DND-41 (cell line): ENCODE data around the gene FRS3.

Experiments used
- ATAC-seq: fragments of 200-7000 bp; cut with Tn5 transposase; 3 replicates; pipeline ENCODE4 v1.9.1; 2021; ENCODE audit warnings: low read depth; ENCODE audit not compliant: insufficient read depth
- DNase-seq: peaks from one replicate; pipeline ENCODE4 v3.0.0-alpha.2; 2020
- H2AFZ ChIP-seq: 2 replicates; pipeline ENCODE4 v1.6.0; 2012; ENCODE audit warnings: low read depth, low read length
- H3K27ac ChIP-seq: 2 replicates; pipeline ENCODE4 v1.5.1; 2012; ENCODE audit warnings: low read length, inconsistent platforms
- H3K27me3 ChIP-seq: fragments of 200-600 bp; sonication (generic); 2 replicates; pipeline ENCODE4 v1.6.0; 2012; ENCODE audit warnings: low read length, mild to moderate bottlenecking, inconsistent platforms; ENCODE audit not compliant: insufficient read depth, poor library complexity
- H3K36me3 ChIP-seq: 2 replicates; pipeline ENCODE4 v1.5.1; 2012; ENCODE audit warnings: low read length, inconsistent platforms; ENCODE audit not compliant: insufficient read depth
- H3K4me1 ChIP-seq: 2 replicates; pipeline ENCODE4 v1.5.1; 2012; ENCODE audit warnings: mild to moderate bottlenecking, low read length; ENCODE audit not compliant: insufficient read depth
- H3K4me2 ChIP-seq: 2 replicates; pipeline ENCODE4 v1.6.0; 2012; ENCODE audit warnings: mild to moderate bottlenecking, moderate library complexity, low read length, inconsistent platforms; ENCODE audit not compliant: insufficient read depth
- H3K4me3 ChIP-seq, 2 experiments: fragments of 200-600 bp in 1 of 2; shearing (Covaris generic) in 1 of 2; 2 replicates each; pipeline ENCODE4 v1.5.1; 2012 to 2016; ENCODE audit warnings: inconsistent platforms in 2 of 2, low read length in 2 of 2, mild to moderate bottlenecking in 2 of 2, low read depth in 1 of 2, moderate library complexity in 1 of 2
- H3K79me2 ChIP-seq: 2 replicates; pipeline ENCODE4 v1.6.0; 2012; ENCODE audit warnings: low read length, inconsistent platforms; ENCODE audit not compliant: insufficient read depth
- H3K9ac ChIP-seq: 2 replicates; pipeline ENCODE4 v1.6.0; 2012; ENCODE audit warnings: low read depth, mild to moderate bottlenecking, inconsistent platforms, low read length, moderate library complexity
- H3K9me3 ChIP-seq: 2 replicates; pipeline ENCODE4 v1.5.1; 2012; ENCODE audit warnings: low read length, moderate library complexity, mild to moderate bottlenecking, inconsistent platforms; ENCODE audit not compliant: insufficient read depth, severe bottlenecking
- H4K20me1 ChIP-seq: 2 replicates; pipeline ENCODE4 v1.6.0; 2012; ENCODE audit warnings: low read length; ENCODE audit not compliant: insufficient read depth
- CTCF ChIP-seq: IDR thresholded peaks from 2 replicates; pipeline ENCODE4 v1.5.1; 2012; ENCODE audit warnings: borderline replicate concordance, low read length, moderate library complexity, mild to moderate bottlenecking; ENCODE audit not compliant: poor library complexity, severe bottlenecking; ENCODE audit errors: extremely low read depth
- EZH2 ChIP-seq: IDR thresholded peaks from 3 replicates; pipeline ENCODE4 v1.6.1; 2012; ENCODE audit warnings: borderline replicate concordance, low read depth, mild to moderate bottlenecking, moderate library complexity, low read length, inconsistent platforms; ENCODE audit not compliant: severe bottlenecking

FRS3 gene

GRCh38 chr6:41786451-41787218 is 6.9 kb upstream of the FRS3 start:
- peaks cover 32% of the 10 kb centered on the region for H3K4me1 ChIP-seq
- H3K27me3 ChIP-seq, result no peaks in the 10 kb centered on the region
- peak overlapping the region; percentile 90 for H3K27ac ChIP-seq
- peak overlapping the region; percentile 85 to 99 for H3K4me3 ChIP-seq
- peak; percentile 80 for ATAC-seq
- H3K79me2 ChIP-seq, result peaks cover 42% of the 10 kb centered on the region
- peak overlapping the region; percentile 67 for H2AFZ ChIP-seq
- H3K4me2 ChIP-seq, result peak overlapping the region; percentile 90
- H3K36me3 ChIP-seq, result peaks cover 28% of the 10 kb centered on the region
- peak; percentile 88 for DNase-seq
- TF ChIP-seq EZH2 (no peak), CTCF (peak; percentile 85)
- H3K9me3 ChIP-seq, result no peaks in the 10 kb centered on the region
- H3K9ac ChIP-seq, result peak overlapping the region; percentile 79
- H4K20me1 ChIP-seq, result peaks cover 8% of the 10 kb centered on the region; the same call in 1 of the 2 replicates

DNA sequence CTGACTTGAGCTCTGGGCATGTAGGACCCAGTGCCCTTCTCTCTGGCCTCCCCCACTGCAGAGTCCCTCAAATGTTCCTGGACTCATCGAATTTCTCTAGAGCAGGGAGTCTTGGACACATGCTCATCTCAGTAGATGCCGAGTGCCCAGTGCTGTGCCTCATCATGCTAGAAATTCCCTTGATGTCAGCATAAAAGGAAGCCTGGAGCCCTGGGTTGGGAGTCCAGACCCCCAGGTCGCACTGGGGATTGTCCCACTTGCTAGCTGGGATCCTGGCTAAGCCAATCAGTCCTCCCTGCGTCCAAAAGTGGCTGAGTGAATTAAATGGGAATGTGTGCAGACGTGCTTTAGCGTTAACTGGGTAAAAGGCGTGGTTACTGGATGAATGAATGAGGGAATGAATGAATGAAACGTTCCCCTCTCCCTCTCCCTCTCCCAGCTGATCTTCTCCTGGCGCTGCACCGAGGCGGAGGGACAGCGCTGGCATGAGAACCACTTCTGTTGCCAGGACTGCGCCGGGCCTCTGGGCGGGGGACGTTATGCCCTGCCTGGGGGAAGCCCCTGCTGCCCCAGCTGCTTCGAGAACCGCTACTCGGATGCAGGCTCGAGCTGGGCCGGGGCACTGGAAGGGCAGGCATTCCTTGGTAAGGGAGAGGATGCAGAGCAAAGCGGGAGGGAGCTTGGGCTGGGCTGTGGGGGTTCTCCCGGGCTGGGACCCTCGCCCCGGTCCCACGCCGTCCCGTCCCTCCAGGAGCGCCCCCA is 6.2 kb upstream of the FRS3 start:
- DNase-seq (no peak), ATAC-seq (no peak; the same call in 1 of the 3 replicates)
- Histone ChIP-seq H3K27ac (peak overlapping the region; percentile 50), H4K20me1 (peaks cover 8% of the 10 kb centered on the region; the same call in 1 of the 2 replicates), H3K9ac (peak overlapping the region; percentile 79), H3K27me3 (peaks cover 2% of the 10 kb centered on the region), H2AFZ (peak overlapping the region; percentile 67), H3K79me2 (peaks cover 42% of the 10 kb centered on the region), H3K4me3 (peak overlapping the region; percentile 85 to 99; a peak in 3 of 4 replicates), H3K4me2 (peak overlapping the region; percentile 90), H3K9me3 (no peaks in the 10 kb centered on the region), H3K4me1 (peaks cover 40% of the 10 kb centered on the region), H3K36me3 (peaks cover 21% of the 10 kb centered on the region)
- TF ChIP-seq CTCF (no peak), EZH2 (no peak)

- peaks cover 4% of the 10 kb centered on the region for H3K27me3 ChIP-seq
- peaks cover 15% of the 10 kb centered on the region for H3K36me3 ChIP-seq
- peaks cover 39% of the 10 kb centered on the region for H3K79me2 ChIP-seq
- H2AFZ ChIP-seq, result no peak overlapping the region
- H3K4me3 ChIP-seq, result no peak overlapping the region; a peak in 1 of 4 replicates
- no peaks in the 10 kb centered on the region for H3K9me3 ChIP-seq
- no peak overlapping the region for H3K27ac ChIP-seq
- H3K4me2 ChIP-seq, result peak overlapping the region; percentile 90
- no peak for DNase-seq
- peak overlapping the region; percentile 79; the same call in 1 of the 2 replicates for H3K9ac ChIP-seq
- H4K20me1 ChIP-seq, result peaks cover 8% of the 10 kb centered on the region; the same call in 1 of the 2 replicates
- ATAC-seq, result no peak
- TF ChIP-seq CTCF, result no peak
- no peak for TF ChIP-seq EZH2
- H3K4me1 ChIP-seq, result peaks cover 41% of the 10 kb centered on the region
These were observed 5.6 kb upstream of the FRS3 start for GRCh38 chr6:41785254-41785653.
